DND-41 (cell line): ENCODE data around the gene LRP5.

Experiments used
- ATAC-seq: fragments of 200-7000 bp; cut with Tn5 transposase; 3 replicates; pipeline ENCODE4 v1.9.1; 2021; ENCODE audit warnings: low read depth; ENCODE audit not compliant: insufficient read depth
- DNase-seq: peaks from one replicate; pipeline ENCODE4 v3.0.0-alpha.2; 2020
- H2AFZ ChIP-seq: 2 replicates; pipeline ENCODE4 v1.6.0; 2012; ENCODE audit warnings: low read depth, low read length
- H3K27ac ChIP-seq: 2 replicates; pipeline ENCODE4 v1.5.1; 2012; ENCODE audit warnings: low read length, inconsistent platforms
- H3K27me3 ChIP-seq: fragments of 200-600 bp; sonication (generic); 2 replicates; pipeline ENCODE4 v1.6.0; 2012; ENCODE audit warnings: low read length, mild to moderate bottlenecking, inconsistent platforms; ENCODE audit not compliant: insufficient read depth, poor library complexity
- H3K36me3 ChIP-seq: 2 replicates; pipeline ENCODE4 v1.5.1; 2012; ENCODE audit warnings: low read length, inconsistent platforms; ENCODE audit not compliant: insufficient read depth
- H3K4me1 ChIP-seq: 2 replicates; pipeline ENCODE4 v1.5.1; 2012; ENCODE audit warnings: mild to moderate bottlenecking, low read length; ENCODE audit not compliant: insufficient read depth
- H3K4me2 ChIP-seq: 2 replicates; pipeline ENCODE4 v1.6.0; 2012; ENCODE audit warnings: mild to moderate bottlenecking, moderate library complexity, low read length, inconsistent platforms; ENCODE audit not compliant: insufficient read depth
- H3K4me3 ChIP-seq, 2 experiments: fragments of 200-600 bp in 1 of 2; shearing (Covaris generic) in 1 of 2; 2 replicates each; pipeline ENCODE4 v1.5.1; 2012 to 2016; ENCODE audit warnings: inconsistent platforms in 2 of 2, low read length in 2 of 2, mild to moderate bottlenecking in 2 of 2, low read depth in 1 of 2, moderate library complexity in 1 of 2
- H3K79me2 ChIP-seq: 2 replicates; pipeline ENCODE4 v1.6.0; 2012; ENCODE audit warnings: low read length, inconsistent platforms; ENCODE audit not compliant: insufficient read depth
- H3K9ac ChIP-seq: 2 replicates; pipeline ENCODE4 v1.6.0; 2012; ENCODE audit warnings: low read depth, mild to moderate bottlenecking, inconsistent platforms, low read length, moderate library complexity
- H3K9me3 ChIP-seq: 2 replicates; pipeline ENCODE4 v1.5.1; 2012; ENCODE audit warnings: low read length, moderate library complexity, mild to moderate bottlenecking, inconsistent platforms; ENCODE audit not compliant: insufficient read depth, severe bottlenecking
- H4K20me1 ChIP-seq: 2 replicates; pipeline ENCODE4 v1.6.0; 2012; ENCODE audit warnings: low read length; ENCODE audit not compliant: insufficient read depth
- EZH2 ChIP-seq: IDR thresholded peaks from 3 replicates; pipeline ENCODE4 v1.6.1; 2012; ENCODE audit warnings: borderline replicate concordance, low read depth, mild to moderate bottlenecking, moderate library complexity, low read length, inconsistent platforms; ENCODE audit not compliant: severe bottlenecking
- TF ChIP-seq, protein P1 (sequence below): IDR thresholded peaks from 2 replicates; pipeline ENCODE4 v1.5.1; 2012; ENCODE audit warnings: borderline replicate concordance, low read length, moderate library complexity, mild to moderate bottlenecking; ENCODE audit not compliant: poor library complexity, severe bottlenecking; ENCODE audit errors: extremely low read depth

The LRP5 gene

DNA sequence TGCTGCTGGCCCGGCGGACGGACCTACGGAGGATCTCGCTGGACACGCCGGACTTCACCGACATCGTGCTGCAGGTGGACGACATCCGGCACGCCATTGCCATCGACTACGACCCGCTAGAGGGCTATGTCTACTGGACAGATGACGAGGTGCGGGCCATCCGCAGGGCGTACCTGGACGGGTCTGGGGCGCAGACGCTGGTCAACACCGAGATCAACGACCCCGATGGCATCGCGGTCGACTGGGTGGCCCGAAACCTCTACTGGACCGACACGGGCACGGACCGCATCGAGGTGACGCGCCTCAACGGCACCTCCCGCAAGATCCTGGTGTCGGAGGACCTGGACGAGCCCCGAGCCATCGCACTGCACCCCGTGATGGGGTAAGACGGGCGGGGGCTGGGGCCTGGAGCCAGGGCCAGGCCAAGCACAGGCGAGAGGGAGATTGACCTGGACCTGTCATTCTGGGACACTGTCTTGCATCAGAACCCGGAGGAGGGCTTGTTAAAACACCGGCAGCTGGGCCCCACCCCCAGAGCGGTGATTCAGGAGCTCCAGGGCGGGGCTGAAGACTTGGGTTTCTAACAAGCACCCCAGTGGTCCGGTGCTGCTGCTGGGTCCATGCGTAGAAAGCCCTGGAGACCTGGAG is 74.1 kb downstream of the LRP5 start:
- Histone ChIP-seq H3K4me1 (no peaks in the 10 kb centered on the region), H3K27me3 (no peaks in the 10 kb centered on the region), H3K4me3 (no peak overlapping the region), H3K9me3 (no peaks in the 10 kb centered on the region), H3K9ac (no peak overlapping the region), H2AFZ (no peak overlapping the region), H4K20me1 (peaks cover 41% of the 10 kb centered on the region), H3K36me3 (peaks cover 54% of the 10 kb centered on the region), H3K4me2 (no peak overlapping the region), H3K27ac (no peak overlapping the region), H3K79me2 (no peaks in the 10 kb centered on the region)
- DNase-seq (no peak), ATAC-seq (no peak)
- TF ChIP-seq, protein P1, sequence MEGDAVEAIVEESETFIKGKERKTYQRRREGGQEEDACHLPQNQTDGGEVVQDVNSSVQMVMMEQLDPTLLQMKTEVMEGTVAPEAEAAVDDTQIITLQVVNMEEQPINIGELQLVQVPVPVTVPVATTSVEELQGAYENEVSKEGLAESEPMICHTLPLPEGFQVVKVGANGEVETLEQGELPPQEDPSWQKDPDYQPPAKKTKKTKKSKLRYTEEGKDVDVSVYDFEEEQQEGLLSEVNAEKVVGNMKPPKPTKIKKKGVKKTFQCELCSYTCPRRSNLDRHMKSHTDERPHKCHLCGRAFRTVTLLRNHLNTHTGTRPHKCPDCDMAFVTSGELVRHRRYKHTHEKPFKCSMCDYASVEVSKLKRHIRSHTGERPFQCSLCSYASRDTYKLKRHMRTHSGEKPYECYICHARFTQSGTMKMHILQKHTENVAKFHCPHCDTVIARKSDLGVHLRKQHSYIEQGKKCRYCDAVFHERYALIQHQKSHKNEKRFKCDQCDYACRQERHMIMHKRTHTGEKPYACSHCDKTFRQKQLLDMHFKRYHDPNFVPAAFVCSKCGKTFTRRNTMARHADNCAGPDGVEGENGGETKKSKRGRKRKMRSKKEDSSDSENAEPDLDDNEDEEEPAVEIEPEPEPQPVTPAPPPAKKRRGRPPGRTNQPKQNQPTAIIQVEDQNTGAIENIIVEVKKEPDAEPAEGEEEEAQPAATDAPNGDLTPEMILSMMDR, result no peak
- no peak for TF ChIP-seq EZH2

DNA sequence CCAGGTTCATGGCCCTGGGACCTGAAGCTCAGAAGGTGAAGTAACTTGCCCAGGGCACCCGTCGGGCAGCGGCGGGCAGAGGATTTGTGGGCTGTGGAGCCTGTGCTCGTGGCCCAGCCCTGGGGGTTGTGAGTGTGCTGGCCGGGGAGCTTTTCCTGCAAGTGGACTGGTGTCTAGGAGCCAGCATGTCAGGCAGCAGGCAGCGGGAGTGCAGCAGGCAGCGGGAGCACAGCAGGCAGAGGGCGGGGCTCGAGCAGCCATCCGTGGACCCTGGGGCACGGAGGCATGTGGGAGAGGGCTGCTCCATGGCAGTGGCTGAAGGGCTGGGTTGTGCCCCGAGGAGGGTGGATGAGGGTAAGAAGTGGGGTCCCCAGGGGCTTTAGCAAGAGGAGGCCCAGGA is 75.4 kb downstream of the LRP5 start:
- Histone ChIP-seq H3K4me3 (no peak overlapping the region), H3K4me1 (no peaks in the 10 kb centered on the region), H2AFZ (no peak overlapping the region), H3K36me3 (peaks cover 61% of the 10 kb centered on the region), H3K4me2 (no peak overlapping the region), H3K9me3 (no peaks in the 10 kb centered on the region), H3K27ac (no peak overlapping the region), H4K20me1 (peaks cover 41% of the 10 kb centered on the region), H3K79me2 (no peaks in the 10 kb centered on the region), H3K27me3 (no peaks in the 10 kb centered on the region), H3K9ac (no peak overlapping the region)
- TF ChIP-seq EZH2, result no peak
- TF ChIP-seq, protein P1, result no peak
- DNase-seq (no peak), ATAC-seq (no peak)

DNA sequence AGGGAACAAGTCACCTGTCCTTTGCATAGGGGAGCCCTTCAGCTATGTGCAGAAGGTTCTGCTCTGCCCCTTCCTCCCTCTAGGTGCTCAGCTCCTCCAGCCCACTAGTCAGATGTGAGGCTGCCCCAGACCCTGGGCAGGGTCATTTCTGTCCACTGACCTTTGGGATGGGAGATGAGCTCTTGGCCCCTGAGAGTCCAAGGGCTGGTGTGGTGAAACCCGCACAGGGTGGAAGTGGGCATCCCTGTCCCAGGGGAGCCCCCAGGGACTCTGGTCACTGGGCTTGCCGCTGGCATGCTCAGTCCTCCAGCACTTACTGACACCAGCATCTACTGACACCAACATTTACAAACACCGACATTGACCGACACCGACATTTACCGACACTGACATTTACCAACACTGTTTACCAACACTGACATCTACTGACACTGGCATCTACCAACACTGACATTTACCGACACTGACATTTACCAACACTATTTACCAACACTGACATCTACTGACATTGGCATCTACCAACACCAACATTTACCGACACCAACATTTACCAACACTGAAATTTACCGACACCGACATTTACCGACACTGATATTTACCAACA is 76.3 kb downstream of the LRP5 start:
- no peak for DNase-seq
- Histone ChIP-seq H3K27me3 (no peaks in the 10 kb centered on the region), H4K20me1 (peaks cover 34% of the 10 kb centered on the region), H3K27ac (no peak overlapping the region), H3K36me3 (peaks cover 61% of the 10 kb centered on the region), H3K4me1 (no peaks in the 10 kb centered on the region), H3K79me2 (no peaks in the 10 kb centered on the region), H2AFZ (no peak overlapping the region), H3K9ac (no peak overlapping the region), H3K4me3 (no peak overlapping the region), H3K9me3 (no peaks in the 10 kb centered on the region), H3K4me2 (no peak overlapping the region)
- ATAC-seq, result no peak
- TF ChIP-seq, protein P1, result peak; percentile 23
- no peak for TF ChIP-seq EZH2
